Naive B cell (primary cell): ENCODE measurements around the gene SAYSD1. TPM values are rescaled to one million over a fixed set of nuclear protein-coding genes. Genes with fewer than 3 reads are reported as not detected.
"Not testable (repeated sequence)": the region's sequence is repeated elsewhere in the genome, so short reads cannot be mapped to it uniquely, and the experiment has no call there.

Experiments used
- ATAC-seq, 2 donors: fragments of 150-1000 bp; cut with Tn5 transposase; 2 replicates each; pipeline ENCODE4 v1.10.0; 2021; ENCODE audit warnings: low read depth in 2 of 2, mild to moderate bottlenecking in 2 of 2, moderate library complexity in 2 of 2
- DNase-seq: peaks from one replicate; pipeline ENCODE4 v3.0.0; 2022
- H3K27ac Mint-ChIP-seq, 6 donors: one replicate each; pipeline ENCODE4 v1.8.0; 2020 to 2022; ENCODE audit warnings: mild to moderate bottlenecking in 6 of 6, mixed read lengths in 6 of 6, moderate library complexity in 5 of 6, inconsistent platforms in 2 of 6
- H3K27me3 Mint-ChIP-seq, 3 donors: one replicate each; pipeline ENCODE4 v1.8.0; 2021 to 2022; ENCODE audit warnings: mixed read lengths in 3 of 3, mild to moderate bottlenecking in 1 of 3
- H3K36me3 Mint-ChIP-seq, 2 donors: one replicate each; pipeline ENCODE4 v1.8.0; 2020 to 2022; ENCODE audit warnings: mixed read lengths in 2 of 2, inconsistent platforms in 1 of 2, mild to moderate bottlenecking in 1 of 2
- H3K4me1 Mint-ChIP-seq, 3 donors: one replicate each; pipeline ENCODE4 v1.8.0; 2020 to 2022; ENCODE audit warnings: mixed read lengths in 3 of 3, inconsistent platforms in 1 of 3, mild to moderate bottlenecking in 1 of 3, moderate library complexity in 1 of 3
- H3K4me3 Mint-ChIP-seq, 8 donors: one replicate each; pipeline ENCODE4 v1.8.0; 2020 to 2022; ENCODE audit warnings: mild to moderate bottlenecking in 8 of 8, mixed read lengths in 8 of 8, moderate library complexity in 8 of 8, inconsistent platforms in 2 of 8
- H3K9me3 Mint-ChIP-seq, 7 donors: one replicate each; pipeline ENCODE4 v1.8.0; 2020 to 2022; ENCODE audit warnings: mixed read lengths in 7 of 7, mild to moderate bottlenecking in 5 of 7, inconsistent platforms in 2 of 7, moderate library complexity in 1 of 7
- polyA plus RNA-seq, 6 donors: library from polyadenylated mRNA; unstranded; fragments of 300-500 nt; fragmentation: Illumina TruSeq; gene quantifications; one replicate each; pipeline ENCODE4 v1.2.3, GENCODE V29; 2021; ENCODE audit warnings: low read depth in 6 of 6

The SAYSD1 gene
- polyA plus RNA-seq = 10 to 100 TPM; 16.4 to 21.0 (median 18.7) TPM

- H3K4me1 Mint-ChIP-seq = peaks cover 22 to 36% (median 29%) of the 10 kb centered on the region in 3 donors
- ATAC-seq = peak; percentile 89 to 90
- H3K9me3 Mint-ChIP-seq = no peaks in the 10 kb centered on the region
- H3K27me3 Mint-ChIP-seq = no peaks in the 10 kb centered on the region
- H3K36me3 Mint-ChIP-seq = peaks cover 0 to 7% of the 10 kb centered on the region in 2 donors
- peak within 1 kb of the TSS; percentile 94 to 99 (median 98) for H3K27ac Mint-ChIP-seq
- H3K4me3 Mint-ChIP-seq = peak within 1 kb of the TSS; percentile 89 to 98 (median 95)
- peak; percentile 95 for DNase-seq
Observed at GRCh38 chr6:39114704-39115599, at the start of gene SAYSD1. TSS of gene SAYSD1 (minus strand) at chr6:39115186. CDS start at chr6:39115089, 97 bp downstream.

- DNase-seq (no peak), ATAC-seq (no peak)
- Mint-ChIP-seq H3K36me3 (peaks cover 0 to 20% of the 10 kb centered on the region in 2 donors), H3K27ac (no peak overlapping the region), H3K4me3 (no peak overlapping the region), H3K4me1 (no peaks in the 10 kb centered on the region), H3K27me3 (peaks cover 16 to 50% (median 41%) of the 10 kb centered on the region in 3 donors), H3K9me3 (peaks cover 0 to 25% (median 10%) of the 10 kb centered on the region in 7 donors)
Observed at GRCh38 chr6:39157511-39157910, 42.5 kb upstream of the SAYSD1 start.

- peaks cover 0 to 25% (median 10%) of the 10 kb centered on the region in 7 donors for H3K9me3 Mint-ChIP-seq
- ATAC-seq (no peak), DNase-seq (no peak)
- H3K27ac Mint-ChIP-seq = no peak overlapping the region
- H3K4me1 Mint-ChIP-seq = peaks cover 0 to 5% (median 0%) of the 10 kb centered on the region in 3 donors
- H3K27me3 Mint-ChIP-seq = peaks cover 22 to 57% (median 48%) of the 10 kb centered on the region in 3 donors
- H3K36me3 Mint-ChIP-seq = peaks cover 0 to 20% of the 10 kb centered on the region in 2 donors
- H3K4me3 Mint-ChIP-seq = no peak overlapping the region
Observed at GRCh38 chr6:39156801-39157200, 41.8 kb upstream of the SAYSD1 start.

GRCh38 chr6:39154705-39155104, 39.7 kb upstream of the SAYSD1 start:
- peaks cover 0 to 11% of the 10 kb centered on the region in 2 donors for H3K36me3 Mint-ChIP-seq
- no peak for DNase-seq
- H3K9me3 Mint-ChIP-seq = peaks cover 0 to 19% (median 3%) of the 10 kb centered on the region in 7 donors
- peaks cover 28 to 58% (median 55%) of the 10 kb centered on the region in 3 donors for H3K27me3 Mint-ChIP-seq
- no peak overlapping the region for H3K4me3 Mint-ChIP-seq
- no peak overlapping the region for H3K27ac Mint-ChIP-seq
- ATAC-seq = no peak
- peaks cover 0 to 5% (median 0%) of the 10 kb centered on the region in 3 donors for H3K4me1 Mint-ChIP-seq

GRCh38 chr6:39153766-39154397, 38.9 kb upstream of the SAYSD1 start:
- ATAC-seq (no peak), DNase-seq (no peak)
- Mint-ChIP-seq H3K27me3 (peaks cover 35 to 63% (median 62%) of the 10 kb centered on the region in 3 donors), H3K4me3 (no peak overlapping the region), H3K9me3 (peaks cover 0 to 11% (median 0%) of the 10 kb centered on the region in 7 donors), H3K36me3 (peaks cover 0 to 11% of the 10 kb centered on the region in 2 donors), H3K4me1 (peaks cover 0 to 5% (median 0%) of the 10 kb centered on the region in 3 donors), H3K27ac (no peak overlapping the region)

- H3K4me1 Mint-ChIP-seq = peaks cover 0 to 5% (median 0%) of the 10 kb centered on the region in 3 donors
- DNase-seq (no peak), ATAC-seq (no peak)
- no peak overlapping the region for H3K27ac Mint-ChIP-seq
- no peaks in the 10 kb centered on the region for H3K9me3 Mint-ChIP-seq
- H3K27me3 Mint-ChIP-seq = peaks cover 48 to 65% (median 63%) of the 10 kb centered on the region in 3 donors
- H3K4me3 Mint-ChIP-seq = no peak overlapping the region
- no peaks in the 10 kb centered on the region for H3K36me3 Mint-ChIP-seq
Observed at GRCh38 chr6:39152262-39152661, 37.3 kb upstream of the SAYSD1 start.

- Mint-ChIP-seq H3K27ac (no peak overlapping the region), H3K36me3 (no peaks in the 10 kb centered on the region), H3K4me1 (peaks cover 0 to 5% (median 0%) of the 10 kb centered on the region in 3 donors), H3K4me3 (no peak overlapping the region), H3K9me3 (no peaks in the 10 kb centered on the region), H3K27me3 (peaks cover 50 to 71% (median 60%) of the 10 kb centered on the region in 3 donors)
- DNase-seq (no peak), ATAC-seq (no peak)
Observed at GRCh38 chr6:39151211-39151610, 36.2 kb upstream of the SAYSD1 start.

GRCh38 chr6:39144481-39145173, 29.6 kb upstream of the SAYSD1 start:
- peak overlapping the region in 1 of 8 donors; percentile 13 for H3K4me3 Mint-ChIP-seq

GRCh38 chr6:39143238-39143930, 28.4 kb upstream of the SAYSD1 start:
- no peak overlapping the region for H3K27ac Mint-ChIP-seq
- H3K4me3 Mint-ChIP-seq = peak overlapping the region in 2 of 8 donors; percentile 25 to 82
- peaks cover 0 to 4% (median 0%) of the 10 kb centered on the region in 3 donors for H3K4me1 Mint-ChIP-seq
- H3K36me3 Mint-ChIP-seq = no peaks in the 10 kb centered on the region
- no peak for DNase-seq
- peaks cover 26 to 50% (median 45%) of the 10 kb centered on the region in 3 donors for H3K27me3 Mint-ChIP-seq
- peaks cover 0 to 21% (median 9%) of the 10 kb centered on the region in 7 donors for H3K9me3 Mint-ChIP-seq
- ATAC-seq = peak; percentile 53 to 61

More at GRCh38 chr6:39144481-39145173, 29.6 kb upstream of the SAYSD1 start:
- Mint-ChIP-seq H3K4me1 (peaks cover 0 to 4% (median 0%) of the 10 kb centered on the region in 3 donors), H3K9me3 (peaks cover 0 to 11% (median 4%) of the 10 kb centered on the region in 7 donors), H3K27ac (no peak overlapping the region), H3K27me3 (peaks cover 37 to 58% (median 54%) of the 10 kb centered on the region in 3 donors), H3K36me3 (no peaks in the 10 kb centered on the region)
- DNase-seq (no peak), ATAC-seq (no peak)

- DNase-seq (no peak), ATAC-seq (no peak)
- Mint-ChIP-seq H3K36me3 (no peaks in the 10 kb centered on the region), H3K9me3 (peaks cover 4 to 28% (median 22%) of the 10 kb centered on the region in 7 donors), H3K4me1 (peaks cover 0 to 4% (median 0%) of the 10 kb centered on the region in 3 donors), H3K4me3 (no peak overlapping the region), H3K27me3 (peaks cover 23 to 38% (median 25%) of the 10 kb centered on the region in 3 donors), H3K27ac (no peak overlapping the region)
Observed at GRCh38 chr6:39140556-39141167, 25.7 kb upstream of the SAYSD1 start.

GRCh38 chr6:39137245-39137644, 22.3 kb upstream of the SAYSD1 start:
- H3K4me3 Mint-ChIP-seq = no peak overlapping the region

GRCh38 chr6:39136207-39136606, 21.2 kb upstream of the SAYSD1 start:
- ATAC-seq, DNase-seq, H3K27ac Mint-ChIP-seq, H3K4me1 Mint-ChIP-seq, H3K36me3 Mint-ChIP-seq: not testable (repeated sequence)
- peaks cover 0 to 24% (median 23%) of the 10 kb centered on the region in 7 donors for H3K9me3 Mint-ChIP-seq
- peaks cover 12 to 27% (median 19%) of the 10 kb centered on the region in 3 donors for H3K27me3 Mint-ChIP-seq
- peak overlapping the region in 1 of 8 donors; percentile 52 for H3K4me3 Mint-ChIP-seq

More at GRCh38 chr6:39137245-39137644, 22.3 kb upstream of the SAYSD1 start:
- no peak for DNase-seq
- Mint-ChIP-seq H3K27ac (no peak overlapping the region), H3K36me3 (no peaks in the 10 kb centered on the region), H3K27me3 (peaks cover 14 to 30% (median 19%) of the 10 kb centered on the region in 3 donors), H3K4me1 (no peaks in the 10 kb centered on the region), H3K9me3 (peaks cover 0 to 24% (median 19%) of the 10 kb centered on the region in 7 donors)
- ATAC-seq = no peak
